PC-9 (cell line): ENCODE data around the gene PRRX1. TPM values are rescaled to one million over a fixed set of nuclear protein-coding genes. Genes with fewer than 3 reads are reported as not detected.

ENCODE experiments used
- BruUV-seq: library from RNA; stranded (reverse); fragments of 400-500 nt; replicated peaks from 2 replicates; lab custom pipeline; 2021; lab: Mats Ljungman, UMichigan
- CTCF ChIA-PET: fragments of 300-600 bp; sonication (Branson Sonifier 250); formaldehyde crosslinking; loops from one replicate; lab custom pipeline; 2022; ENCODE audit warnings: antibody characterized with exemption; lab: Charles Lee
- POLR2A ChIA-PET: fragments of 300-600 bp; sonication (Branson Sonifier 250); formaldehyde crosslinking; loops from one replicate; lab custom pipeline; 2022; ENCODE audit warnings: antibody characterized with exemption; ENCODE audit not compliant: unreplicated experiment; lab: Charles Lee
- DNase-seq, 2 experiments: peaks; one replicate each; pipeline versions ENCODE4 v3.0.0 to v3.0.0-alpha.2; 2015 to 2022; ENCODE audit warnings: mixed read lengths in 1 of 2
- H2AFZ ChIP-seq: fragments of 200-600 bp; sonication (generic); 2 replicates; pipeline ENCODE4 v1.8.1; 2017; ENCODE audit warnings: antibody characterized with exemption
- H3F3A ChIP-seq: fragments of 200-600 bp; sonication (generic); 2 replicates; pipeline ENCODE4 v1.8.1; 2017; ENCODE audit warnings: antibody characterized with exemption, mild to moderate bottlenecking, low read depth; ENCODE audit not compliant: insufficient read depth
- H3K27ac ChIP-seq: fragments of 200-600 bp; sonication (generic); 2 replicates; pipeline ENCODE4 v1.6.1; 2016; ENCODE audit warnings: mixed run types
- H3K27me3 ChIP-seq: fragments of 200-600 bp; sonication (generic); 2 replicates; pipeline ENCODE4 v1.6.1; 2016; ENCODE audit warnings: low read depth, mixed run types; ENCODE audit not compliant: insufficient read depth
- H3K36me3 ChIP-seq: fragments of 200-600 bp; sonication (generic); 2 replicates; pipeline ENCODE4 v1.6.1; 2016; ENCODE audit warnings: low read depth, mixed run types
- H3K4me1 ChIP-seq: fragments of 200-600 bp; sonication (generic); replicated peaks from 2 replicates; pipeline ENCODE4 v1.6.1; 2016; ENCODE audit warnings: mixed run types; ENCODE audit not compliant: insufficient read depth
- H3K4me2 ChIP-seq: fragments of 200-600 bp; sonication (generic); 2 replicates; pipeline ENCODE4 v1.6.1; 2017; ENCODE audit warnings: mixed run types
- H3K4me3 ChIP-seq: fragments of 200-600 bp; sonication (generic); 2 replicates; pipeline ENCODE4 v1.6.1; 2016; ENCODE audit warnings: mixed run types
- H3K79me2 ChIP-seq: fragments of 200-600 bp; sonication (generic); 2 replicates; pipeline ENCODE4 v1.6.1; 2017; ENCODE audit warnings: low read depth, mixed run types
- H3K9me2 ChIP-seq: fragments of 200-600 bp; sonication (generic); 2 replicates; pipeline ENCODE4 v1.8.1; 2017; ENCODE audit warnings: mild to moderate bottlenecking; ENCODE audit not compliant: insufficient read depth
- H3K9me3 ChIP-seq: fragments of 200-600 bp; sonication (generic); 2 replicates; pipeline ENCODE4 v1.8.1; 2016; ENCODE audit warnings: low read depth; ENCODE audit not compliant: insufficient read depth
- H4K20me1 ChIP-seq: fragments of 200-600 bp; sonication (generic); 2 replicates; pipeline ENCODE4 v1.8.1; 2017; ENCODE audit not compliant: insufficient read depth
- CTCF ChIP-seq: fragments of 200-600 bp; sonication (generic); conservative IDR thresholded peaks from 2 replicates; pipeline ENCODE4 v1.6.1; 2017; ENCODE audit warnings: mixed run types, antibody characterized with exemption, mild to moderate bottlenecking, moderate library complexity
- EZH2 ChIP-seq: fragments of 200-600 bp; sonication (generic); IDR thresholded peaks from 2 replicates; pipeline ENCODE4 v1.8.0; 2017; ENCODE audit warnings: antibody characterized with exemption, low read depth
- intact Hi-C: fragments of 100-400 bp; cut with micrococcal nuclease; formaldehyde crosslinking; loops from one replicate; pipeline ENCODE4 v1.10.0; 2022; ENCODE audit not compliant: unreplicated experiment
- total RNA-seq: library from RNA; stranded (reverse); gene quantifications from 2 replicates; pipeline ENCODE4 v1.2.3, GENCODE V29; 2021

PRRX1 gene
- total RNA-seq, 1 experiment from 2014 or later: not detected

- Histone ChIP-seq H3K9me3 (no peaks in the 10 kb centered on the region), H3F3A (no peaks in the 10 kb centered on the region), H3K27me3 (no peaks in the 10 kb centered on the region), H3K9me2 (no peaks in the 10 kb centered on the region), H3K27ac (no peak overlapping the region), H2AFZ (no peak overlapping the region), H3K79me2 (no peaks in the 10 kb centered on the region), H3K4me3 (no peak overlapping the region), H4K20me1 (no peaks in the 10 kb centered on the region), H3K36me3 (no peaks in the 10 kb centered on the region), H3K4me2 (no peak overlapping the region), H3K4me1 (no peaks in the 10 kb centered on the region)
- intact Hi-C loops: no loop called here
- POLR2A ChIA-PET: no interaction called here
- BruUV-seq: no TSS peak
- TF ChIP-seq EZH2: no peak
- no peak for TF ChIP-seq CTCF
- no peak for DNase-seq
- CTCF ChIA-PET: no interaction called here
These were observed 57.7 kb downstream of the PRRX1 start for GRCh38 chr1:170721621-170722020.

GRCh38 chr1:170723518-170723917 is 59.6 kb downstream of the PRRX1 start:
- no TSS peak for BruUV-seq
- intact Hi-C loops: no loop called here
- Histone ChIP-seq H3K4me2 (no peak overlapping the region), H2AFZ (no peak overlapping the region), H3K36me3 (no peaks in the 10 kb centered on the region), H3K79me2 (no peaks in the 10 kb centered on the region), H3K4me3 (no peak overlapping the region), H3K4me1 (no peaks in the 10 kb centered on the region), H4K20me1 (no peaks in the 10 kb centered on the region), H3K9me2 (no peaks in the 10 kb centered on the region), H3K9me3 (no peaks in the 10 kb centered on the region), H3K27me3 (no peaks in the 10 kb centered on the region), H3F3A (no peaks in the 10 kb centered on the region), H3K27ac (no peak overlapping the region)
- no peak for DNase-seq
- TF ChIP-seq EZH2: no peak
- no peak for TF ChIP-seq CTCF
- ChIA-PET CTCF (no interaction called here), POLR2A (no interaction called here)

- no TSS peak for BruUV-seq
- H3K79me2 ChIP-seq: no peaks in the 10 kb centered on the region
These were observed 61.4 kb downstream of the PRRX1 start for GRCh38 chr1:170725326-170725725.

More at GRCh38 chr1:170725326-170725725, 61.4 kb downstream of the PRRX1 start:
- Histone ChIP-seq H3K9me3 (no peaks in the 10 kb centered on the region), H3K36me3 (no peaks in the 10 kb centered on the region), H2AFZ (no peak overlapping the region), H4K20me1 (no peaks in the 10 kb centered on the region), H3K27me3 (no peaks in the 10 kb centered on the region), H3K27ac (no peak overlapping the region), H3K9me2 (no peaks in the 10 kb centered on the region), H3K4me2 (no peak overlapping the region), H3K4me3 (no peak overlapping the region), H3F3A (no peaks in the 10 kb centered on the region), H3K4me1 (no peaks in the 10 kb centered on the region)
- DNase-seq: no peak
- TF ChIP-seq CTCF (no peak), EZH2 (no peak)
- CTCF ChIA-PET: no interaction called here
- POLR2A ChIA-PET: no interaction called here
- intact Hi-C loops: no loop called here
